Measurements from ENCODE around the gene ST3GAL3.

GRCh38 chr1:43977376-43978263 lies 270.3 kb downstream of the ST3GAL3 start:
- TF ChIP-seq, protein P1, sequence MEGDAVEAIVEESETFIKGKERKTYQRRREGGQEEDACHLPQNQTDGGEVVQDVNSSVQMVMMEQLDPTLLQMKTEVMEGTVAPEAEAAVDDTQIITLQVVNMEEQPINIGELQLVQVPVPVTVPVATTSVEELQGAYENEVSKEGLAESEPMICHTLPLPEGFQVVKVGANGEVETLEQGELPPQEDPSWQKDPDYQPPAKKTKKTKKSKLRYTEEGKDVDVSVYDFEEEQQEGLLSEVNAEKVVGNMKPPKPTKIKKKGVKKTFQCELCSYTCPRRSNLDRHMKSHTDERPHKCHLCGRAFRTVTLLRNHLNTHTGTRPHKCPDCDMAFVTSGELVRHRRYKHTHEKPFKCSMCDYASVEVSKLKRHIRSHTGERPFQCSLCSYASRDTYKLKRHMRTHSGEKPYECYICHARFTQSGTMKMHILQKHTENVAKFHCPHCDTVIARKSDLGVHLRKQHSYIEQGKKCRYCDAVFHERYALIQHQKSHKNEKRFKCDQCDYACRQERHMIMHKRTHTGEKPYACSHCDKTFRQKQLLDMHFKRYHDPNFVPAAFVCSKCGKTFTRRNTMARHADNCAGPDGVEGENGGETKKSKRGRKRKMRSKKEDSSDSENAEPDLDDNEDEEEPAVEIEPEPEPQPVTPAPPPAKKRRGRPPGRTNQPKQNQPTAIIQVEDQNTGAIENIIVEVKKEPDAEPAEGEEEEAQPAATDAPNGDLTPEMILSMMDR (IDR thresholded peaks at IDR 0.05), result no peak
- no peak for TF ChIP-seq EZH2 (IDR thresholded peaks at IDR 0.05)
- TF ChIP-seq EZH2phosphoT487 (IDR thresholded peaks at IDR 0.05), result no peak
